Urothelium cell line (cell line): ENCODE measurements around the gene PDPR.
"Not testable (repeated sequence)": the region's sequence is repeated elsewhere in the genome, so short reads cannot be mapped to it uniquely, and the experiment has no call there.

Source experiments
- DNase-seq: peaks from one replicate; pipeline ENCODE4 v3.0.0; 2011; ENCODE audit warnings: low spot score, mixed read lengths
- FAIRE-seq: peaks from 2 replicates; lab custom pipeline; 2011; peaks lifted over from hg19 to GRCh38; lab: Jason Lieb, UNC

Gene PDPR

DNA sequence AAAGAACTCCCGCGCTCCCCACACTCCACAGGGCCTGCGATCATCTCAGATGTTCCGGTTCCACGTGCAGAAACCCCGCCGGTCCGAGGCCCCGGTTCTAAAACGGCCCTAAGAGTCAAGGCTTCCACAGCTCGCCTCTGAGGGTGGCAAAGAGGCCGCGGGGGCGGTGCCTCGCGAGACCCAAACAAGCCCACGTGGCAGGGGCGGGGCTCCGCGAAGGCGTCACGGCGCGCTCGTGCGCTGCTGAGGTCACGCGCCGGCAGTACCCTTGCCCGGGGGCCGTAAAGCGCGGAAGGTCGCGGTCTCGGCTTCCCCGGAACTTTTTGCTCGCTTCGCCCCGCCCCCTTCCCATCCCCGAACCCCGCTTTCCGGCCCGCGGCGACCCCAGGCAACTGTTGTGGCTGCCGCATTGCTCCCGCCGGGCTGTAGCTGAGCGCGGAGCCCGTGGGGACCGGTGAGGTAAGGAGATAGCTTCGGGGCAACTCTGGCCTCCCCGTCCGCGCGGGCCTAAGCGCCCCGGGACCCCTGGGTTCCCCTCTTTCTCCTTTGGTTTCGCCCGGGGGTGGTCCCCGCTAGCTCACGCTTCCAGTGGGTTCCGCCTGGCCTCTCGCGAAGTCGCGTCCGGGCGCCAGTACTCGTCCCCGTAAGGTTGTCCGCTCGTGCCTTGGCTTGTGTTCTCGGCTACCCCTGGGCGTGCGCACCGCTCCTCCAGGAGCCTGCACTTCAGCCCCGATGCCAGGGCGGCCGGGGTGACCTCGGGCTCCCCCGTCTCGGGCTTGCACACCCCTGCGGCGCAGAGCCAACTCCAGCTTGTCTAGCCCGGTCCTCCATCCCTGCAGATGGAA is at the start of gene PDPR:
Gene PDPR, plus strand, starts transcription at position 351 of the 845 bp plus-strand sequence. CDS start 6,161 bp downstream, outside the sequence.
- DNase-seq = peak; percentile 83
- peak; percentile 97 for FAIRE-seq

DNA sequence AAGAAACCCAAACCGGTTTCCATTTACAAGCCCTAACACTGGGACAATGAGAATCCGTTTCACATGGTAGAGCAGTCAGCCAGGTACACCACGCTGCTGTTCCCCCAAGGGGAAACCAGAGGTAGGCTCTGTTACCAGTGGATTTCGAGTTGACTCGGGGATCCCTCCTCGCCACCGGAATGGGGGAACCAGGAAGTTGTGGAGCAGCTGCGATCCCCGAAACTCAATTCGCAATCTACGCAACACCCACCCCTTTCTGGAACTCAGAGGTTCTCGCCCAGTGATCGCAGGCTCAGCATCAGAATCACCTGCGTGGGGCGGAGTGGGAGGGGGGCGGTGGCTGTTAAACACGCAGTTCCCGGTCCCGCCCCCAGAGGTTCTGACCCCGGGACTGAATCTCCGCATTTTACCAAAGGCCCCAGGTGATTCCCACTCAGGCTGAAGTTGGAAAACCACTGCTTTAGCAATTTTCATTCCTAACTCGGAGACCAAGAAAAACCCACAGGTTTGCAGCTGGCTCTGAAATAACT is 49.2 kb upstream of the PDPR start:
- peak; percentile 5 for DNase-seq
- not testable (repeated sequence) for FAIRE-seq

DNA sequence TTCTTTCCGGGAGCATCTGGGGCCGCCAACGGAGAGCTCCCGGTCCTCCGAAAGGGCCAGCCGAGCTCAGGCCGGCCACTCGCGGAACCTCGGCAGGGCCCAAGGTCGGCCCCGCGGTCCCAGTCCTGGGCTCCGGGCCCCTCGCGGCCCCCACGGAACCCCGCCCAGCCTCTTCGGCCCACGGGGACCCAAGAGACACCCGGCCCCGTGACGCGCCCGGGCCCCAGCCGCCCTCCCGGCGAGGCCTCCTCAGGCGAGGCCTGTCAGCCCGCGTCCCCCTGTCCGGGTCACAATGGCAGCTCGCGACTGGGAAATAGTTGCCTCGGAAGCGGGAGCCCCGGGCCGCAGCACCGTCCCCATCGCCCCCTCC is 48.8 kb upstream of the PDPR start:
- not testable (repeated sequence) for FAIRE-seq, DNase-seq

DNA sequence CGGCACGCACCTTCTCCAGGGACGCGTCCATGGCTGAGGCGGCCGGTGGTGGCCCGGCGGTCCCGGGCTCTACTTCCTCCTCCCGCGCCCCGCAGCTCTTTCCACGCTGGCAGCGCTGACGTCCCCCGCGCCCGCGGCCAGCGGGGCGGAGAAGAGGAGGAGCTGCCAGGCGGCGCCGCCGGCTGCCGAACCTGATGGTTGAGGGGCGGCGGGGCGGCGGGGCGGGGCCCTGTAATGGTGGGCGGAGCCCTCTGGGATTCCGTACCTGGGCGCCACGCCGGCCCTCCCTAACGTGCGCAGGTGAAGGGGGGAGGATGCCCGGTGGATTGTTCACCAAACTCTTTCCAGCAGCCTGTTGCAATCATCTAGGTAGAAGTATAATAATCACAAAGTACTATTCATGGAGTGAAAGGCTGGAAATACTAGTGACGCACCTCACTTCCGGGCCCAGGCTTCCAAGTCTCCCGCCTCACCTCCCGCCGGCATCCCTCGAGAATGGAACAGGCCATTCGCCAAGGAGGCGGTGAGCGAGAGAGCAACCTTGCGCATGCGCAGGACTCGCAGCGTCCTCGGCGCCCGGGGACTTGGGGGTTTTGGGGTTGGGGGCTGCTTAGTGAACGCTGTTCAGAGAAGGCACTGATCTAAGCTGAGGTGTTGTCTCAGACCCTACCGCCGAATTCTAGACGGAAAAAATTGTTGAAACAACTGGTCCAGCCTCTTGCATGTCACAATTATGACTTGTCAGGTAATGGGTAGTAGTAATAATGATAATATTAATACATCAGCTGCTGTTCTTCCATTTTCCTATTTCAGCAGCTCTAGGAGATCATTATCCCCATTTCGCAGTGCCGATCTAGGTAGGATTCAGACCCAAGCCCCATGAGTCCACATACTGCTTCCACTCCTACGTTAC is 48.1 kb upstream of the PDPR start:
- DNase-seq = peak; percentile 88
- FAIRE-seq = not testable (repeated sequence)

DNA sequence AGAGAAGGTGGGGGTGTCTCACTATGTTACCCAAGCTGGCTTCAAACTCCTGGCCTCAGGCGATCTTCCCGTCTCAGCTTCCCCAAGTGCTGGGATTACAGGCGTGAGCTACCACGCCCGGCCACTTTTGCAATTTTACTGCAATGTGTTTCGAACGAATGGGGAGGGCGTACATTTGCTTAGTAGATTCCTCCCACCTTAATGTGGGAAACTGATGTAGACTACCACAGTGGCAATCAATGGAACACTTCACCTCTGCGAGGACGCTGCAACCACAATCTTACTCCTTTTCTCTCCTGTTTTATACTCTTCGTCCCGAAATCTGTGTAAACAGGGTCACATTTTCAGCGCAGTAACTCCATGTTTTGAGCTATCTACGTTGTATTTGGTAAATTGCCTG is 47.4 kb upstream of the PDPR start:
- FAIRE-seq, DNase-seq: not testable (repeated sequence)

DNA sequence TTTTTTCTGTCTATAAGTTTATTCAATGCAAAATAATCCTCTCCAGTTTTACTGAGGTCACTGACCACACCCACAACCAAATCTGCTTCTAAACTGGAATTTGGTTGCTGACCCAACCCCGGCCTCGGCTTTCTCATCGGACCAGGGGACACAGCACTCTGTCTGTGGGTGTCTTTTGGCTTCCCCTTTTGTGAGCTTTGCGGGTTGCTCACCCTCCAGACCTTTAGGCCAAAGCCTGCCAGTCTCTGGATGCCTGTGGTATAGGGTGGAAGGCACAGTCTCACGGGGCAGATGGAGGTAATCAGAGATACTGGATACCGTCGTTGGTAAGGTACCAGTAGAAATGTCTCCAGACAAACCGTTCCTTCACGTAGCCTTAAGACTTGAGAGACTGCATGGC is 35.1 kb upstream of the PDPR start:
- not testable (repeated sequence) for DNase-seq, FAIRE-seq

DNA sequence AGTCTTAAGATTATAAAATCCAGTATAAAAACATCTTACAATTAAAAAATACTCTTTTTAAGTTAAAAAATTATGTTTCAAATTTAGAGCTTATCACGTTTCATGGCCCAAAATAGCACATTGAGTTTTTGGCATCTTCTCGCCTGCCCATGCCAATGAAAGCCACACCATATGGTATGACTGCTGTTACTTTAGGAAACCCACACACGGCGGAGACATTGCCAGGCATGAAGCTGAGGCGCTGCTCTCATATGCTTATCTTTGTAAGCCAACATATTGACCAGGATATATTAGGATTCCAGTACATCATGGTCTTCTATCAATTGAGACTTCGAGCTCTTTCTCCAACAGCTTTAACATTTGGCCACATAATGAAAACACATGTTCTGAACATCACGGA is 32.9 kb upstream of the PDPR start:
- not testable (repeated sequence) for FAIRE-seq, DNase-seq

DNA sequence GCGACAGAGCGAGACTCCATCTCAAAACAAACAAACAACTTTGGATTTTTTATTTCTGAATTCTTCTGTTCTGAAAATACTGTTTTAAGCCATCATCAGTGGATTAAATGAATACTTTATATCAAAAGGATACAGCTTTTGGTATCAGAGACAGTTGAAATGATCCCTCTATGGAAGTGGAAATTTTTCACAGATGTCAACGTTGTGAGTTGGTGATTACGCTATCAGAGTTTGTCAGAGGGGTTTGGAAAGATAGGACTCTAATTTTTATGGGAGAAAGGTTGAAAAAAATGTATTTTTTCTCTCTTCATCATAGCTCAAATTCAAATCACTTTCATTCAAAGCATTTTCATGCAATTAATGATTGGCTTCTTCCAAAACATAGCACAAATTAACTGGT is 30.2 kb upstream of the PDPR start:
- DNase-seq, FAIRE-seq: not testable (repeated sequence)

DNA sequence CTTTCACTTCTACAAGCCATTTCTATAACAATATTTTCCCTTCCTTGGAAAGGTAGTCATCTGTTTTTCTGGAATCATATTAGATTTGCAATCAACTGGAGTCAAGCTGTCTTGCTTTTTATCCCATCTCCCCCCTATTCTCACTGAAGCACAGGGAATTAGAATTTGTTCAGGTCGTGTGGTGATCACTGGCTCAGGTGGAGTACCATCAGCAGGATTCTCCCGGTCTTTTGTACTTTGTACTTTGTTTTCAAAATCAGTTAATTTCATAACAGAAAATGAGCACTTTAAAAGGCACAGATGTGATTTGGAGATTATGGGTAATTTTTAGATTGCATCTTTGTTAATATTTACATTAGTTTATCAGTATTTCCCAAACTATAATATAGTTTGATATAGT is 26.0 kb upstream of the PDPR start:
- FAIRE-seq, DNase-seq: not testable (repeated sequence)

DNA sequence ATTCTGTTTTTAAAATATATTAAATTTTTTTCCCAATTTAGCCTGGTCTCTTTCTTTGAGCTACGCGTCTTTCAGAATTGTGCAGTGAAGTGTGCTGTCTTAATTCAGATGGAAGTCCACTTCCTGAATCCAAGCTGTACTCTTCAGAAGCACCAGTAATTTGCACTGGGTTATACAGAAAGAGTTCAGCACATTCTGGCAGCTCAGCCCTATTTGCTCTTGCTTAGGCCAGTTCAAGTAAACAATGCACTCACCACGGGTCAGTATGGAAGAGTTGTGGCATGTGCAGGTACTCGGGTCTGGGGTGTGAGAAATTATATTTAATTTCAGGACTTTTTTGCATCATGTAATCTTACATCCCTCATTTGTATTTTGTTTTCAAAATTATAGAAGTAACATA is 25.3 kb upstream of the PDPR start:
- not testable (repeated sequence) for DNase-seq, FAIRE-seq

DNA sequence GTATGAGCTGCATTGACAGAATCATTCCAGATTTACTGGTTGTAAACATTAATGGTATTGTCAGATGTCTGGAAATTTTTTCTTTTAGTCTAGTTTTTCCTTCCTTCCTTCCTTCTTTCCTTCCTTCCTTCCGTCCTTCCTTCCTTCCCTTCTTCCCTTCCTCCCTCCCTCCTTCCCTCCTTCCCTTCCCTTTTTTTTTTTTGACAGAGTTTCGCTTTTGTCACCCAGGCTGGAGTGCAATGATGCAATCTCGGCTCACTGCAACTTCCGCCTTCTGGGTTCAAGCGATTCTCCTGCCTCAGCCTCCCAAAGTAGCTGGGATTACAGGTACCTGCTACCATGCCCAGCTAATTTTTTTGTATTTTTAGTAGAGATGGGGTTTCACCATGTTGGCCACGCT is 24.8 kb upstream of the PDPR start:
- FAIRE-seq, DNase-seq: not testable (repeated sequence)

DNA sequence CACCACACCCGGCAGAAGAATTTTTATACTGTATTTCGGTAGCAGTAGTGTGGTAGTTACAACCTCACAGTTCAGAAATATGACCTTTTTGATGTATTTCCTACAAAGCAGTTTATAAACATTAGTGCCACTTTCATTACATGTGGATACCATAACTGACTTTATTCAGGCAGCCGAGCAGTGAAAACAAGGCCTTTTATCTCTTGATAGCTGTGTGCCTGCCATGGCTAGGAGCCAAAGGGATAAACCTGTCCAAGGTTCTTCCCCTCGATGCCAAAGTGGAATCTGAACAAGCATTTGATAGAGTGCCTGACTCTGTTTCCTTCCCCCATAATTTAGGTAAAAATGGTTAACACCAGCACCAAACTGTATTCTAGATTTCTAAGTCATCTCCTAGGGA is 23.0 kb upstream of the PDPR start:
- DNase-seq, FAIRE-seq: not testable (repeated sequence)

DNA sequence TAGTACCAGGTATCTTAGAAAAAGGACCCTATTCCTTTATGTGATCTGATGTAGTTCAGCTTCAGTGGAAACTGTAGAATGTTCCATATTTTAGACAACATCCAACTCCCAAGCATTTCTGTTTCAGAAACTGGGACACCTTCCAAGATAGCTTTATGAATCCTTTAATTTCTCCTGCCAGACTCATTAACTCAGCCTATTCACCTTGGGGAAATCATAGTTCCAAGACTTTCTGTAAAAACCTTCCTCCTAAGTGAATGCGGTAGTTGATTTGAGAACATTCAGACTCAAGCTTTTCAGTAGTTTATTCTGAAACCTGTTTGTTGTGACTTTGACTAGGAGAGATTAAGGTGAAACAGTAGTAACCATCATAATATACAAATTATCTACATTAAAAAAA is 20.0 kb upstream of the PDPR start:
- not testable (repeated sequence) for DNase-seq, FAIRE-seq

DNA sequence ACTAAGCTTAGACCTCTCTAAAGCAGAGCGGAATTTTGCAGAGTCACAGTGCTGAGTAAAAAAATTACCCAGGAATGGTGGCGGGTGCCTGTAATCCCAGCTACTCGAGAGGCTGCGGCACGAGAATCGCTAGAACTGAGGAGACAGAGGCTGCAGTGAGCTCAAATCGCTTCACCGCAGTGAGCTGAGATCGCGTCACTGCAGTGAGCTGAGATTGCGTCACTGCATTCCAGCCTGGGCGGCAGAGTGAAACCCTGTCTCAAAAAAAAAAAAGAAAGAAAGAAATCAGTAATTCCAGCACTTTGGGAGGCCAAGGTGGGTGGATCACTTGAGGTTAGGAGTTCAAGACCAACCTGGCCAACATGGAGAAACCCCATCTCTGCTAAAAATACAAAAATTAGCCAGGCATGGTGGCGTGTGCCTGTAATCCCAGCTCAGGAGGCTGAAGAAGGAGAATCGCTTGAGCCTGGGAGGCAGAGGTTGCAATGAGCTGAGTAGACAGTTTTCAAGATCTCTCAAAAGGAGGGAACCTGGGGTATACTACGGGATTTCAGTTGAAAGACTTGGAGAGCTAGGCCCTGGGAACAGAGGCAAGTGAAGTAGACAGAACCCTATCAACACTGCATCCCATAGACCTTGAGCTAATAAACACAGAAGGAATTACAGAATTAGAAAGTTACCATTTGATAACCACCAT is 4.4 kb upstream of the PDPR start:
- DNase-seq, FAIRE-seq: not testable (repeated sequence)

DNA sequence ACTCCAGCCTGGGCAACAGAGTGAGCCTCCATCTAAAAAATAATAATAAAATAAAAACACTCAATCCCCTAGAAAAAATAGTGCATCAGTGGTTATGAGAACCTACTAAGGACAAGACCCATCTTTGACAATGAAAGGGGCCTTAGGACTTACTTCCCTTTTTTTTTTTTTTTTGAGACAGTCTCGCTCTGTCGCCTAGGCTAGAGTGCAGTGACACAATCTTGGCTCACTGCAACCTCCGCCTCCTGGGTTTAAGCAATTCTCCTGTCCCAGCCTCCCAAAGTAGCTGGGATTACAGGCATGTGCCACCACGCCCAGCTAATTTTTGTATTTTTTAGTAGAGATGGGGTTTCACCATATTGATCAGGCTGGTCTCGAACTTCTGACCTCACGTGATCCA is 2.0 kb upstream of the PDPR start:
- FAIRE-seq, DNase-seq: not testable (repeated sequence)

DNA sequence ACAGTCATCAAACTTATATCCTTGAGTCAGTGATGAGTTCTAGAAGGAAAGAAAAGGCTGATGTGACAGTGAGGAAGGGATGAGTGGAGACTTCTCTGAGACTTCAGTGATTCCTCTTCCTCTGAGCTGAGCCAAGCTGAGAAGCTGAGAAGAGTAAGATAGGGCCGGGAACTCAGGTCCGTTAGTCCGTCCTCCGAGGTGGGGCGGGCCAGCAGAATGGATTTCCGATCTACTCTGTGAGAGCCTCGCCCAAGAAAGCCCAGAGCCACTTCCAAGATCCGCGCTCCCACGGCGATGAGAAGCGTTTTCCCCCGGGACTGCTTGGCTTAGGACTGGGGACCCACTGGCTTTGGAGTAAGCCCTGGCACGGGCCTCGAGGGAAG is 542 bp upstream of the PDPR start:
- FAIRE-seq, DNase-seq: not testable (repeated sequence)

DNA sequence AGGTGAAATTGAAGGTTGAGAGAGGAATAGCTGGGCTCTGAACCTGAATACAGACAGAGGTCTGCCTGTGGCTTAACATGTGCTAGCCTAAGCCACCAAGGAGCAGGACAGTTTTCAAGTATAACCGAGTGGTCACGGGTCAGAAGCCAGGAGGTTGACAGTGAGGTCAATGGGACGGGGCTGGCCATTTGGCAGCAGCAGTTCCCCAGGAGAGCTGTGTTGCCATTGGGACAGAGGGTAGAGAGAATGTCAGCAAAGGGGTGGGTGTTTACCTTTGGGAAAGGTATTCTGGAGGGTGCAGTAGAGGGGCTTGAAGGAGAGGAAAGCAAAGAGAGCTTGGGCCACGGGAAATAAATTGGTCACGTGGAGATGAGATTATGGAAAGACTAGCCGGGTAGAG is 4.2 kb downstream of the PDPR start:
- DNase-seq = not testable (repeated sequence)
- FAIRE-seq = peak; percentile 30

DNA sequence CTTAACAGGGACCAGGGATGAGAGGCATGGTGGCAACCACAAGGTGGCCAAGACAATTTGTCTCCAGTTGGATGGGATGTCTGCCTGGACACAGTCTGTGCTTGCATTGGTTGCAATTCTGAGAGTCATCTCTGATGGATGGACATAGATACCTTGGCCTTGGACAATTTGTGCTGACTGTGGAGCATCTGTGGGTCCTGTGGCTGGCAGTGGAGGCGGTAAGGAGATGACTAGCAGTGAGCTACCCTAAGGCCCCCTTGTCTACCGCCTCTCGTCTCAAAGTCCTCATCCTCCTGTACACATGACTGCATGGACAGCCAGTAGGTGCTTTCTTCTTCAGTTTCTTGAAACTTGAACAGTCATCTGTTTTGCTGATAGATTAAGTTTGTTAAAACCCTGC is 4.6 kb downstream of the PDPR start:
- not testable (repeated sequence) for DNase-seq, FAIRE-seq

DNA sequence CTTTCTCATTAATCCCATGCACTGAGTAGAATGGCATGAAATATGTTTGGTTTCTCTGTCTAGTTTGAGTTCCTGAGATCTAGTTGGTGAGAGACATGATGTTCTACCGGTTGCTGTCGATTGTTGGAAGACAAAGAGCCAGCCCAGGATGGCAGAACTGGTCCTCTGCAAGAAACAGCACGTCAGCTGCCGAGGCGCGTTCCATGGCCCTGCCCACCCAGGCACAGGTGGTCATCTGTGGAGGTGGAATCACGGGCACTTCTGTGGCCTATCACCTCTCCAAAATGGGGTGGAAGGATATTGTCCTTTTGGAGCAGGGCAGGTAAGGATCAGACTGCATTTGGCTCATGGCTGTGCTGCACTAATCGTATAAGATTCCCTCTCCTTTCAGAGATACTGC is 6.3 kb downstream of the PDPR start:
- not testable (repeated sequence) for DNase-seq, FAIRE-seq

DNA sequence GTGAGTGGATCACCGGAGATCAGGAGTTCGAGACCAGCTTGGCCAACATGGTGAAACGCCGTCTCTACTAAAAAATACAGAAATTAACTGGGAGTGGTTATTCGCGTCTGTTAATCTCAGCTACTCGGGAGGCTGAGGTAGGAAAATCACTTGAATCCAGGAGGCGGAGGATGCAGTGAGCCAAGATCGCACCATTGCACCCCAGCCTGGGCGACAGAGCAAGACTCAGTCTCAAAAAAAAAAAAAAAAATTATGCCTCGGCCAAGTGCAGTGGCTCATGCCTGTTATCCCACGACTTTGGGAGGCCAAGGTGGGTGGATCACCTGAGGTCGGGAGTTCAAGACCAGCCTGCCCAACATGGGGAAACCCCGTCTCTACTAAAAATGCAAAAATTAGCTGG is 9.7 kb downstream of the PDPR start:
- FAIRE-seq = not testable (repeated sequence)

More for the DNA sequence above, 9.7 kb downstream of the PDPR start:
- not testable (repeated sequence) for DNase-seq
